T-helper 2 cell (primary cell): Measurements from ENCODE around the gene DLGAP1.

Source experiments
- DNase-seq, 5 experiments: peaks; one replicate each; pipeline versions ENCODE4 v3.0.0 to v3.0.0-alpha.2; 2012 to 2022

Gene DLGAP1

DNA sequence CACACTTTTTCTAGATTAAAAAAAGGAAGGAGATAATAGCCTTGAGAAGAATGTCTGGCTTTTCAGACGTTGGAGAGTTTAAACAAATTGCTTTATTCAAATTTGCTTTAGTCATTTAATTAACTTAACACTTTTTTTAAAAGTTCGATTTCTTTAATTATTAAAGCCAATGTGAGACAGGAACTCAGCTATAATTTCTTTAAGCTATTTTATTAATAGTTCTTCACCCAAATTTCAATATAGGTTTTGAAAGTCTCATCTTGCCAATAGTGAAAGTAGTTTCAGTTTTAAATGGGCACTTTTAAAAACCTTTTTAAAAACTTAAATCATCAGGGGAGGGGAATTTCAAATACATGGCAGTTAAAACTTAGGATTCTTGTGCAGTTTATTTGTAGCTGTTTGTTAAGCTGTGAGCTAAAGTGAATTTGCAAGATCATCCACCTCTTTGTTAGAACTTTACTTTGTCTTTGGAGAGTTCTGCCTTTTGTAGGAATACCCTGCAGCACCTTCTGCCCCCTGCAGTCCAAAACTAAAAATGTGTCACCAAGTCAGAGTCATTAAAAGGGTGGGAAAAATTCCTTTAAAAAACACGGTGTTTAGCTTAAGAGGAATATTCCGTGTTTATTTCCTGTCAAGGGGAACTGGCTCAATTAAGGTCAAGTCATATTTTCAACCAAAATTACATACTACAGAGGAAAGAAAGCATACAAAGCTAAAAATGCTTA, 1000.6 kb downstream of the DLGAP1 start:
- peak in 3 of 5 experiments; percentile 11 to 62 (median 46) for DNase-seq

DNA sequence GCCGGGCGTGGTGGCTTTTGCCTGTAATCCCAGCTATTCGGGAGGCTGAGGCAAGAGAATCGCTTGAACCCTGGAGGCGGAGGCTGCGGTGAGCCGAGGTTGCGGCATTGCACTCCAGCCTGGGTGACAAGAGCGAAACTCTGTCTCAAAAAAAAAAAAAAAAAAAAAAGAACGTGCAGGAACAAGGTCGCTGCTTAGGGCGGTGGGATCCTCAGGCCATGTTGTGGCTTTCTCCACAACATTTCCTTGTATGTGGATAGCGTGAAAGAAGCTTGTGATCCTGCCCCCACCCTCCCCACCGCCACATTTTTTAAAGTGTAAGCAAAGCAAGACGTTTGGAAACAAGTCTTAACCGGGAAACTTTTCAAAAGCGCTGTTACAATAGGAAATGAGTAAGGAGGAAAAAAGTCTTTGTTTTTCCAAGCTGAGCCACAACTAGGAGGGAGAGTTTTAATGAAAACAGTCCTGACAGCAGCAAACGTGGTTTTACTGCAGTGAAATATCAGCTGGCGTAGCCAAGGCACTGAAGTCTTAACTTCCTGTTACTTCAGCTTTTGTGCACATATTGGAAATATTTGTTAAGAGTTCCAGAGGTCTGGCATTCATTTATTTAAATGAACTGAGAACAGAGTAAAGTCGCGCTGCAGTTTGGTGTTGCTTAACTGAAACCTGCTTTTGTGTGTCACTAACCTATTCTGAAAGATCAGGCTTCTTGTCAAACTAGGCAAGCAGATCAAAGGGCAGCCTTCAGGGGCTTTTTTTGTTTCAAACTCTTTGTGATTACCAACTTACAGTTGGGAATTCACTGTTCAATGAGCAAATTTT, 1001.4 kb downstream of the DLGAP1 start:
- peak in 2 of 5 experiments; percentile 40 to 45 for DNase-seq

DNA sequence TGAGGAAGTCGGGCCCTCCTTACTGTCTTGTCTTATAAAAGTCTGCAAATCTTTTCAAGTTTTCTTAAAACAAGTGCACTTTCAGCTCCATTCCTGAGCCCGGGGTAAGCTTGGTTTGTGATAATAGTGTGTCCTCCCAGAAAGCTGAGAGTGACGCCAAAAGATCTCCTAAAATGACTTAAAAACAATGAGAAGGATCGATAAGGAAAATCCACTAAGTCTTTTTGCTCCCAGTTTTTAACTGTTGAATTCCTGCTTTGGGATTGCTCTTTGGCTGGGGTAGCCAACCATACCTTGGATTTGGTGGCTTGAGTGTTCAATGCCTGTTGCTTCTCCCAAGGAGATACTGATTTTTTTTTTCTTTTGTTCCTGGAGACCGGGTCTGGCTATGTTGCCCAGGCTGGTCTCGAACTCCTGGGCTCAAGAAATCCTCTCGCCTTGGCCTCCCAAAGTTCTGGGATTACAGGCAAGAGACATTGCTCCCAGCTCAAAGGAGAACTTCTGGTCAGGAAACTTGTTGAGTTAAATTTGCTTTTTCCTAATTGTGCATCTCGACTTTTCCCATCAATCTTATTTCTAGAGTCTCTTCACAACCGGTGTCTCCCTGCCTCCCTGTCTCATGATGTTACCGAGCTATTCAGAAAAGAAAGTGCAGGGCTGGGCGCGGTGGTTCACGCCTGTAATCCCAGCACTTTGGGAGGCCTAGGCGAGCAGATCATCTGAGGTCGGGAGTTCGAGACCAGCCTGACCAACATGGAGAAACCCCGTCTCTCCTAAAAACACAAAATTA, 1002.2 kb downstream of the DLGAP1 start:
- no peak for DNase-seq

DNA sequence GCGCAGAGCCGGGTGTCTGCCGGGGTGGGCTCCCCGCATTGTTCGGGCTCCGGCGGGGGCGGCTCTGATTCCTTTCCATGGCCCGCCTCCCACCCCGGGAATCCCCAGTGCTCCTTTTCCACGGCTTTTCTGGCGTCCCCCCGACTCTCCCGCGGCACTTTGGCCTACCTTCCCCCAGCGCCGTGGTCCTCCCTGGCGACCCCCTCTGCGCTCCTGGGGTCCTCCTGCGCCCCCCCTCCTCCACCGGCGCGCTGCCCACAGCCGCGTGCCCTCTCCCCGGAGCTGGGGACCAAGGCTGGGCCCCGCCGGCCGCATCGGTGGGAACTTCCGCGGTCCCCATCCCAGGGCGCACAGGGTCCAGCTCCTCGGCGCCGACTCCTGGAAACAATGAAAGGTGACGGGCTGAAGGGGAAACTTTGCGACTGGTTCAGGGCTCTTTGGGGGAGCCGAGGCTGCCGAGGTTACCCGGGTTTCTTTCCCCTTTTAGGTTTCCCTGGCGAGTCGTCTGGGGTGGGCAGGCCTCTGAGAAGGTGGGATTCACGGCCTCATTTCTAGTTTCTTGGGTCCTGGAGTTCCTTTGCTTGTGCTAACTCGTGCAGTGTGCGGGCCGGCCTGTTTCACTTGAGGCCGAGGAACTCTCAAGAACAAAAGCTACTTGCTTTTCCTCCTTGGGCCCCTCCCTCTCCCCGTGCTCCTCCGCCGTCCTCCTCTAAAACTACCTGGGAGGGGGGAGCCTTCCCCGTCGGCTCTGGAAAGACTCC, 1002.9 kb downstream of the DLGAP1 start:
- DNase-seq: peak in 2 of 5 experiments; percentile 33 to 48

DNA sequence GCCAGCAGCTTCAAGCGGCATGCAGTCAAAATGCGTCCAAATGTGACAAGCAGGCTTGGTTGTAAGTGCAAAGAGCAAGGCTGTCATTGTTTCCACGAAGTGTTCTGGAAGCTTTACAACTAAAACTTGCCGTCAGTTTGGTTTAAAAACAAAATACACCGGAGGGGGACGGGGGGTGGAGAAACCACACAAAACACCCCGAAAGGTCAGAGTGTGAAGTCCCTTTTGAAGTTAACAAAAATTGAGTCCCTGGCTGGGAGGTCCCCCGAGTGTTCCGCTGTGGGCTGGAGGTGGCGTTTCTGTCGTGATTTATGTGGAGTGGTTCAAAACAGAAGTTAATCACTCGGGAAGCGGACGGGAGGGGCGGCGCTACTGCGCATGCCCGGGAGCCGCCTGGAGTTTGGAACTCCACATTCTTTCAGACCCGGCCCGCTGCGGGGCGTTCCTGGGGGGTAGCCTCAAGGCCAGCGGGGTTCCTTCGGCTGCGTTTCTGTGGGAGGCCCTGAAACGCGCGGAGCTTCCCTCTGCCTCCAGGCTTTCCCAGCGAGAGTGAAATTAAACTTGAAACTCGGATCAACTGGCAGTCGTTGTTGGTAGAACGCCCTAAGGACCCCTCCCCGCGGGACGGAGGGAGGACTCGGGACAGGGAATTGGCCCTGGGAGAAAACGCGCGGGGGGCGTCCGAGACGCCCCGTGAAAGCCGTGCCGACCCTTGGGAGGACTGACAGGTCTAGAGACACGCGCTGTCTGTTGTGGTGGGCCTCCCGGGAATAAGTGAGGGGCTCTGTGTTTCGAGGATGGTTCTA, 1003.7 kb downstream of the DLGAP1 start:
- peak; percentile 62 to 83 (median 69) for DNase-seq

DNA sequence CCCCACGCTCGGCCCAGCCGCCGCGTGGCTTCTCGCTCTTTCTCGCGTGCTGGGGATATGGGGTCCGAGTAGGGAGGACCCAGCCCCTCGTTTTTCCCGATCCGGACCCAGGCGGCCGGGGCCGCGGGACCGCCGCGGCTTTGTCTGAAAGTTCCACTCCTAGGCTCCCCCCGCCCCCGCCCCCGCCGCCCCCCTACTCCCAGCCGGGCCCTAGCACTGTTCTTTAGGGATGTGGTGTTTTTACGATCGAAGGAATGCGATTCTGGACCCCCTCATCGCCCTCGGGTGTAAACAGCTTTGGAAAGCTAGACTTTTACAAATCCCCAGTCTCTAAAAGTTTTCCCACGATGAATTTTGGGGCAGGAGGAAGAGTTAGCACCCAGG, 1004.3 kb downstream of the DLGAP1 start:
- DNase-seq: no peak

GRCh38 chr18:3450012-3450798, 1004.9 kb downstream of the DLGAP1 start, which contains the start of gene TGIF1:
Gene TGIF1 (plus strand): TSS chr18:3450172. CDS start chr18:3450490, 318 bp downstream.
- DNase-seq: peak; percentile 27 to 80 (median 59)

GRCh38 chr18:3449512-3450011, 1005.5 kb downstream of the DLGAP1 start:
- peak in 2 of 5 experiments; percentile 57 to 63 for DNase-seq

DNA sequence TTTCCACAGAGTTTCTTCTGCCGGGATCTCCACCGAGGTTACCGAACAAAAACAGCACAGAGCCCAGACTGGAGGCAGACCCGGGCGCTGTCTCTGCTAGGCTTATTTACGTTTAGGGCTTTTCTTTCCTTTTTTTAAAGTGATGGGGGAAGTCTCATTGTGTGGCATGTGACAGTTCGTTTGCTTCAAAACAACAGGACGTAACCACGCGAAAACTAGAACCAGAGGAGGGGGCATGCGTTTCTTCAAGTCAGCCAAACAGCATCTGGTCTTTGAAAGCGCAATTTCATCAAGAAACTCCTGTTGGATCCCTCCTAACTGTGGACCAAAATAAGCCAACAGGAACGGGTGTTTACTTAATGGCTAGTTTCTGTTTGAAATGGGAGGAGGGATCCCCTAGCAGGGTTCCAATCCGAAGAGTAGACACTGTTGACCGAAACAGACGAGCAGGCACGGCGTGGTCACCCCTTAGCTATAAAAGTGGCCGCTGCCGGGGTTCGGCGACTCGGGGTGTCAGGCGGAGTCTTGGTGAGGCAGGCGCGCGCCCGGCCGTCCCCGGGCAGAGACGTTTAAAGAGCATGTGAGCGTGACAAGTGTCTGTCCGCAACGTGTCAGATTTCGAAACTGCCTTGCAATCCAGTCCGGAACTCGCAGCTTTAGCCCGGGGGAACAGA, 1006.1 kb downstream of the DLGAP1 start:
- peak in 4 of 5 experiments; percentile 44 to 91 (median 72) for DNase-seq

DNA sequence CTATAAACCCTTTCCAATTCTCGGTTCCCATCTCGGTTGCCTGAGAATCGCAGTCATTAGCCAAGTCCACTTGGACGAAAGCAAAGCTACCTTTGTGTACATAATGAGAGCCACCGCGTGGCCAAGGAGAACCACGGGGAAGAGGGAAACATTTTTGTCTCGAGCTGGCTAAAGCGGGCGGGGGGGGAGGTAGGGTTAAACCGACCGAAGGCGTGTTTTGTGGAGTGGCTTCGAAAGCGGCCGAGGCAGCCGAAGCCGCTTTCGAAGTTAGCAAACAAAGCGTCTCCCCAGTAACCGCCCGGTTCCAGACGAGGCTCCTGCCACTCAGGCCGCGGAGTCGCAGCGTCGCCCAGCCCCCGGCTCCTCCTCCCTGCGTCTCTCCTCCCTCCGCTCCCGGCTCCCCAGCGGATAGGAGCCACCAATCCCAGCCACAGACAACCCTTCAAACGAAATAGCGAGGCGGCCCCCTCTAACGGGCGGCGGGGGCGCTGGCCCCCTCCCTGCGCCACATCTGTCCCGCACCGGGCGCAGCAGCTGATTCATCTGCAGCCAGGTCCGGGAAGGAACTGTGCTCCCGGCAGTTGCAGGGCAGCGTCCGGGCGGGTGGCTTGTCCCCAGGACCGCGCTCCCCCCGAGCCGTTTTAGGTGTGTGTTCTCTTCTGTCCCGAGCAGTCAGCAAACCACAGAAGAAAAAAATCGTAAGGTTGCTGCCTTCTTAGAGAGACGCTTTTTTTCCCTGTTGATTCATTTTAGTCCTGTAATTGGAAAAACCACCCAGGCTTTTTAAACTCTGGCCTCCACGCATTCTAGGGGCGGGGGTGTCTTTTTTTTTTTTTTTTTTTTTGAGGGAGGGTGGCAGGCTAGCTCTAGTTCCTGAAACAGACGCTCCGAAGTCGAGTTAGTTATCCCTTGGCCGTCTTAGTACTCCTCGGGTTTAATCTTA, 1006.9 kb downstream of the DLGAP1 start:
- DNase-seq: peak; percentile 57 to 95 (median 72)

- peak in 2 of 5 experiments; percentile 25 to 55 for DNase-seq
These were observed 1007.8 kb downstream of the DLGAP1 start for GRCh38 chr18:3447068-3447894.
